SJCRH30 (cell line): ENCODE results near the gene ACTN4. TPM values are rescaled to one million over a fixed set of nuclear protein-coding genes. Genes with fewer than 3 reads are reported as not detected.
A peak's percentile ranks its signal among the peaks of the same experiment; 100 is the strongest.
"Not testable (repeated sequence)": the region's sequence is repeated elsewhere in the genome, so short reads cannot be mapped to it uniquely, and the experiment has no call there.

Experiments
- DNase-seq, 2 experiments: peaks; one replicate each; pipeline ENCODE4 v3.0.0-alpha.2; 2015 to 2020
- H3K27ac ChIP-seq: fragments of 250-450 bp; sonication (Bioruptor Pico); 2 replicates; pipeline ENCODE4 v1.5.1; 2020; ENCODE audit warnings: mild to moderate bottlenecking, moderate library complexity
- H3K27me3 ChIP-seq: fragments of 250-450 bp; sonication (Bioruptor Pico); 2 replicates; pipeline ENCODE4 v1.5.1; 2020; ENCODE audit warnings: mild to moderate bottlenecking, moderate library complexity
- H3K36me3 ChIP-seq: fragments of 250-450 bp; sonication (Bioruptor Pico); 2 replicates; pipeline ENCODE4 v1.5.1; 2020; ENCODE audit warnings: mild to moderate bottlenecking, moderate library complexity
- H3K4me1 ChIP-seq: fragments of 250-450 bp; sonication (Bioruptor Pico); 2 replicates; pipeline ENCODE4 v1.5.1; 2020; ENCODE audit warnings: mild to moderate bottlenecking, moderate library complexity
- H3K4me3 ChIP-seq: fragments of 250-450 bp; sonication (Bioruptor Pico); 2 replicates; pipeline ENCODE4 v1.5.1; 2020; ENCODE audit warnings: mild to moderate bottlenecking, moderate library complexity
- H3K9me3 ChIP-seq: fragments of 250-450 bp; sonication (Bioruptor Pico); replicated peaks from 2 replicates; pipeline ENCODE4 v1.5.1; 2020; ENCODE audit warnings: mild to moderate bottlenecking, moderate library complexity
- total RNA-seq: library from RNA; depleted of rRNA; stranded (reverse); fragments of >200 nt; shearing (Covaris generic); gene quantifications from 2 replicates; pipeline ENCODE4 v1.2.3, GENCODE V29; 2014

Gene ACTN4
- total RNA-seq, 1 experiment from 2014 or later = 192 TPM

GRCh38 chr19:38737921-38738737 is 90.7 kb downstream of the ACTN4 start:
- H3K9me3 ChIP-seq = no peaks in the 10 kb centered on the region
- H3K27ac ChIP-seq = no peak overlapping the region
- H3K4me1 ChIP-seq = peaks cover 13% of the 10 kb centered on the region
- H3K27me3 ChIP-seq = no peaks in the 10 kb centered on the region
- DNase-seq = peak in 1 of 2 experiments; percentile 2
- H3K36me3 ChIP-seq = no peaks in the 10 kb centered on the region
- H3K4me3 ChIP-seq = no peak overlapping the region

GRCh38 chr19:38739440-38740256 is 92.2 kb downstream of the ACTN4 start:
- no peaks in the 10 kb centered on the region for H3K9me3 ChIP-seq
- H3K27ac ChIP-seq = no peak overlapping the region
- no peaks in the 10 kb centered on the region for H3K36me3 ChIP-seq
- no peak for DNase-seq
- H3K27me3 ChIP-seq = no peaks in the 10 kb centered on the region
- H3K4me1 ChIP-seq = peaks cover 4% of the 10 kb centered on the region
- no peak overlapping the region for H3K4me3 ChIP-seq

- Histone ChIP-seq H3K4me1 (no peaks in the 10 kb centered on the region; the same call in 1 of the 2 replicates), H3K4me3 (no peak overlapping the region), H3K9me3 (no peaks in the 10 kb centered on the region), H3K27me3 (no peaks in the 10 kb centered on the region), H3K27ac (no peak overlapping the region), H3K36me3 (no peaks in the 10 kb centered on the region)
- DNase-seq = no peak
These were observed 92.8 kb downstream of the ACTN4 start for GRCh38 chr19:38740257-38740592.

GRCh38 chr19:38740932-38741331 is 93.5 kb downstream of the ACTN4 start:
- Histone ChIP-seq H3K4me3 (no peak overlapping the region), H3K27me3 (no peaks in the 10 kb centered on the region), H3K27ac (no peak overlapping the region), H3K36me3 (no peaks in the 10 kb centered on the region), H3K4me1 (no peaks in the 10 kb centered on the region), H3K9me3 (no peaks in the 10 kb centered on the region)
- no peak for DNase-seq

- H3K9me3 ChIP-seq = no peaks in the 10 kb centered on the region
- H3K4me1 ChIP-seq = no peaks in the 10 kb centered on the region
- peak in 1 of 2 experiments; percentile 3 for DNase-seq
- H3K27ac ChIP-seq = no peak overlapping the region
- H3K36me3 ChIP-seq = no peaks in the 10 kb centered on the region
- H3K4me3 ChIP-seq = no peak overlapping the region
- no peaks in the 10 kb centered on the region for H3K27me3 ChIP-seq
These were observed 94.2 kb downstream of the ACTN4 start for GRCh38 chr19:38741670-38742069.

- DNase-seq = no peak
- Histone ChIP-seq H3K4me1 (no peaks in the 10 kb centered on the region), H3K9me3 (no peaks in the 10 kb centered on the region), H3K4me3 (no peak overlapping the region), H3K36me3 (no peaks in the 10 kb centered on the region), H3K27ac (no peak overlapping the region), H3K27me3 (no peaks in the 10 kb centered on the region)
These were observed 94.8 kb downstream of the ACTN4 start for GRCh38 chr19:38742296-38742695.

- Histone ChIP-seq H3K4me3 (no peak overlapping the region), H3K4me1 (no peaks in the 10 kb centered on the region), H3K27me3 (no peaks in the 10 kb centered on the region), H3K36me3 (no peaks in the 10 kb centered on the region), H3K27ac (no peak overlapping the region), H3K9me3 (no peaks in the 10 kb centered on the region)
- no peak for DNase-seq
These were observed 95.5 kb downstream of the ACTN4 start for GRCh38 chr19:38742906-38743305.

- Histone ChIP-seq H3K9me3 (no peaks in the 10 kb centered on the region), H3K4me3 (no peak overlapping the region), H3K27ac (no peak overlapping the region), H3K36me3 (no peaks in the 10 kb centered on the region), H3K27me3 (no peaks in the 10 kb centered on the region), H3K4me1 (no peaks in the 10 kb centered on the region)
- DNase-seq = peak in 1 of 2 experiments; percentile 5
These were observed 96.2 kb downstream of the ACTN4 start for GRCh38 chr19:38743394-38744297.

- Histone ChIP-seq H3K4me1 (no peaks in the 10 kb centered on the region), H3K27ac (no peak within 1 kb of the TSS), H3K27me3 (no peaks in the 10 kb centered on the region), H3K36me3 (no peaks in the 10 kb centered on the region), H3K4me3 (no peak within 1 kb of the TSS), H3K9me3 (no peaks in the 10 kb centered on the region)
- no peak for DNase-seq
These were observed 96.8 kb downstream of the ACTN4 start, which contains the start of gene CAPN12 for GRCh38 chr19:38744298-38744681. Gene CAPN12 (minus strand): TSS chr19:38744474. CDS start chr19:38744165, 309 bp downstream.

GRCh38 chr19:38744874-38745273 is 97.4 kb downstream of the ACTN4 start:
- Histone ChIP-seq H3K36me3 (no peaks in the 10 kb centered on the region), H3K9me3 (no peaks in the 10 kb centered on the region), H3K4me1 (no peaks in the 10 kb centered on the region), H3K27me3 (no peaks in the 10 kb centered on the region), H3K27ac (no peak overlapping the region), H3K4me3 (no peak overlapping the region)
- DNase-seq = no peak

GRCh38 chr19:38745316-38745715 is 97.9 kb downstream of the ACTN4 start:
- peak in 1 of 2 experiments; percentile 8 for DNase-seq

GRCh38 chr19:38753783-38754182 is 106.3 kb downstream of the ACTN4 start:
- not testable (repeated sequence) for H3K27me3 ChIP-seq, H3K4me3 ChIP-seq, H3K9me3 ChIP-seq, H3K27ac ChIP-seq, DNase-seq, H3K4me1 ChIP-seq, H3K36me3 ChIP-seq

More at GRCh38 chr19:38745316-38745715, 97.9 kb downstream of the ACTN4 start:
- H3K4me1 ChIP-seq = no peaks in the 10 kb centered on the region
- no peaks in the 10 kb centered on the region for H3K36me3 ChIP-seq
- H3K27ac ChIP-seq = no peak overlapping the region
- H3K27me3 ChIP-seq = no peaks in the 10 kb centered on the region
- no peaks in the 10 kb centered on the region for H3K9me3 ChIP-seq
- no peak overlapping the region for H3K4me3 ChIP-seq

- not testable (repeated sequence) for H3K4me3 ChIP-seq, H3K9me3 ChIP-seq, H3K36me3 ChIP-seq, H3K27me3 ChIP-seq, H3K27ac ChIP-seq, DNase-seq, H3K4me1 ChIP-seq
These were observed 106.7 kb downstream of the ACTN4 start for GRCh38 chr19:38754196-38754595.

GRCh38 chr19:38759590-38760003 is 112.1 kb downstream of the ACTN4 start:
- Histone ChIP-seq H3K27me3 (no peaks in the 10 kb centered on the region), H3K4me3 (no peak overlapping the region), H3K27ac (no peak overlapping the region), H3K4me1 (no peaks in the 10 kb centered on the region), H3K36me3 (no peaks in the 10 kb centered on the region), H3K9me3 (no peaks in the 10 kb centered on the region)
- DNase-seq = no peak
